Adipose tissue (tissue), 3 donors: ENCODE data around the gene MED15. TPM values are rescaled to one million over a fixed set of nuclear protein-coding genes. Genes with fewer than 3 reads are reported as not detected.
"Not testable (repeated sequence)": the region's sequence is repeated elsewhere in the genome, so short reads cannot be mapped to it uniquely, and the experiment has no call there.

Experiments used
- H3K27ac ChIP-seq: one replicate; pipeline ENCODE4 v1.5.1; 2013; ENCODE audit warnings: low read depth, low read length
- WGBS, 3 donors: extraction: QIAGEN DNeasy Blood & Tissue Kit; methylation state at CpG; one replicate each; pipeline ENCODE4 v1.1.7; 2013; 5-methylcytosine and 5-hydroxymethylcytosine counted together
- polyA plus RNA-seq, 3 donors: library from polyadenylated mRNA; stranded (reverse); fragments of 200-250 nt; gene quantifications; one replicate each; pipeline ENCODE4 v1.2.3, GENCODE V29; 2013
- donor health status: healthy with polysubstance abuse.
- donor health status: Bipolar disorder and iron deficiency.
- donor health status: healthy.

MED15 gene
- polyA plus RNA-seq, 3 donors: 22.7 to 44.2 (median 42.4) TPM

- H3K27ac ChIP-seq: no peak overlapping the region
- WGBS, 3 donors: 96 to 97% (median 97%) methylated on average over 3 of the region's 3 CpGs
Measured at GRCh38 chr22:20542055-20542454, 34.6 kb downstream of the MED15 start.

GRCh38 chr22:20542736-20543135 is 35.3 kb downstream of the MED15 start:
- no peak overlapping the region for H3K27ac ChIP-seq

DNA sequence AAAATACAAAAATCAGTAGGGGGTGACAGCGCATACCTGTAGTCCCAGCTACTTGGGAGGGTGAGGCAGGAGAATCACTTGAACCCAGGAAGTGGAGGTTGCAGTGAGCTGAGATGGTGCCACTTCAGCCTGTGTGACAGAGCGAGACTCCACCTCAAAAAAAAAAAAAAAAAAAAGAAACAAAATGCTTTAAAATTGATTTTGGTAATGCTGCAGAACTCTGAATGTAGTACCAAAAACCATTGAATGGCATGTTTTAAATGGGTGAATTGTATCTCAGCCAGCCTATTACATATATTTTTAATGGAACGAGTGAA is 37.9 kb downstream of the MED15 start:
- WGBS, 3 donors: 95 to 98% (median 95%) methylated on average over 3 of the region's 3 CpGs
- not testable (repeated sequence) for H3K27ac ChIP-seq

GRCh38 chr22:20545681-20546521 is 38.5 kb downstream of the MED15 start:
- 75 to 84% (median 83%) methylated on average over 10 of the region's 10 CpGs for whole genome bisulfite sequencing, 3 donors
- H3K27ac ChIP-seq: no peak overlapping the region

- no peak overlapping the region for H3K27ac ChIP-seq
- 70 to 90% (median 82%) methylated on average over 4 of the region's 4 CpGs for WGBS, 3 donors
Measured at GRCh38 chr22:20546541-20546950, 39.1 kb downstream of the MED15 start.

DNA sequence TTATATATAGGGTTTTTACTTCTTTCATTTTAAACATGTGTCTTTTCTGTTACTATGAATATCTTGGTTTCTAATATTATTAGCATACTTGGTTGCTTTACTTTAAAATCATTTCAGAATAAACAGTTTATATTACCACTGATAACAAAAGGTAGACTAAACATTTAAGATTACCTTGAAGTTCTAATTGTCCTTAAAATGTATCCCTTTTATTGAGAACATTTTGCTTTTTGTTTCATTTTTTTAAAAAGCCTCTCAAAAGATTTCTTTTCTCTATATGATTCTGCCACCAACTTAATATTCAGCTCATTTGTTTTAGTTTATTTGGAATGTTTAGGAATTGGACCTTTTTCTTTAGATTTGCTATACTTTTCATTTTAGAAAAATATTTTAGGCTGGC is 39.6 kb downstream of the MED15 start:
- H3K27ac ChIP-seq: no peak overlapping the region

DNA sequence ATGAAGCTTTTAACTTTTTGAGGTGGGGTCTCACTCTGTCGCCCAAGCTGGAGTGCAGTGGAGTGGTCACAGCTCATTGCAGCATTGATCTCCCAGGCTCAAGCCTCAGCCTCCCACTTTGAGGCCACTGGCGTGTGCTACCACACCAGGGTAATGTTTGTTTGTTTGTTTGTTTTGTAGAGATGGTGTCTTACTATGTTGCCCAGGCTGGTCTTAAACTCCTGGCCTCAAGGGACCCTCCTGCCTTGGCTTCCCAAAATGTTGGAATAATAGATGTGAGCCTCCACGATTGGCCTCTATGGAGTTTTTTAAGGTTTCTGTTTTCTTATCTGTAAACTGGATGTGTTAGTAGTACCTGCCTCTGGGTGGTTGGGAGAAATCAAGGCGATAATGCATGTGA is 41.4 kb downstream of the MED15 start:
- 85 to 91% (median 88%) methylated on average over 4 of the region's 4 CpGs for WGBS, 3 donors
- H3K27ac ChIP-seq: no peak overlapping the region

DNA sequence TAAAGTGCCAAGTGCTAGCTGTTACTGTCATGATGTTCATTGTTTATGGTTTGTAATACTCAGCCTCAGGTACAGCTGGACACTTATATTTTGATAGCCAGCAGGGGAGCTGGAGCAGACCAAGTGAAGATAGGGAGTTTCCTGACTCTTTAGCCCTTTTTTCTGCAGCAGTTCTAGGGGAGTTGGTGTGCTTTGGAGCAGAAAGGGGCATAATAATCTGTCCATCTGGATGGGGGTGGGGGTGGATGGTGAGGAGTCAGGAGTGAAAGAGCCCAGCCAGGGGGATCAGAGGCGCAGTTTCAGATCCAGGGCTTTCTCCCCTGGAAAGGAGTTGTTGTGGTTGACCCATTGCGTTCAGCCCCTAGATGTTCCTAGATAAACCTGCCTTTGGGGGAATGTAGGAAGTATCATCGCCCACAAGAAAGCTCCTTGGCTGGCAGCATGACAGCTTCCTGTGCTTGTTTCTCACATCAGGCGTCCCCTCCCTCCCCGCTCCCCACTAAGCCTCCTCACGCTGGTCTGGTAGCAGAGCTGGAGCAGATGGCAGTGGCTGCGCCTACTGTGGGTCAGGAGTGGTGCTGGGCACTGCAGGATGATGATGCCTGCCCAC is 41.9 kb downstream of the MED15 start:
- 42 to 87% (median 57%) methylated on average over 7 of the region's 7 CpGs for WGBS, 3 donors
- H3K27ac ChIP-seq: no peak overlapping the region

DNA sequence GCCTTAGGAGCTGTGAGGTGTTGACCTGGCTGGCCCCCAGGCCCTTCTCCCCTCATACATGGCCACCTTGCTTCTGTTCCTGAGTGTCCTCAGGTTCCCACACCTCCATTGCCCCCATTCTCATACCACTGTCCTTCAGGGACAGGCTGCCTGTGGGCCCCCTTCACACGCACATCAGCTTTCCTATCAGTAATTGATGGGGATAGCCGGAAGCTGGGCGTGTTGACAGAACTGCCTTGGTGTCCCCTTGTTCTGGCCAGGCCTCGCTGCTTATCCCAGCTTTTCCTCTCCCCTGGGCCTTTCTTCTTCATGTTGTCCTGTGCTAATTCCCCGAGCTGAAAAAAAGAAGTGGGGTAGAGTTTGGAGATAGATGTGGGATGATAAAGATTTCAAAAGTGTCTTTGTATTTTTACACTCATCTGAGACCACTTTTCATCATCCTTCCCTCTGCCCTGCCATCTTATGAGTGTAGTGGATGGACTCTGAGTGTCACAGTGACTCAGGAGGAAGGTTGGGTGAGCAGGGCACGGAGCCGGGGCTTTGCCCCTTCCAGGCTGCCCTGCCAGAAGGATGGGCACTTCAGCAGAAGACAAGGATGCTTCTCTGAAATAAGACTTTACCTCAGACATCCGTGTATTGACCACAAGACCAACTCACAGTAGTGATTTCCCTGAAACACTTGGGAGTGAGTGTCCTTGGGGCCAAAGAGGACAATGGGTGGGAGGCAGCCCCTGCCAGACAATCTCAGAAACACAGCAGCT is 42.8 kb downstream of the MED15 start:
- 83 to 87% (median 83%) methylated on average over 8 of the region's 8 CpGs for WGBS, 3 donors
- H3K27ac ChIP-seq: peak overlapping the region; percentile 48

GRCh38 chr22:20550851-20551744 is 43.7 kb downstream of the MED15 start:
- H3K27ac ChIP-seq: peak overlapping the region; percentile 48
- WGBS, 3 donors: 49 to 77% (median 55%) methylated on average over 27 of the region's 27 CpGs

- WGBS, 3 donors: 27 to 60% (median 45%) methylated on average over 8 of the region's 8 CpGs
- peak overlapping the region; percentile 40 for H3K27ac ChIP-seq
Measured at GRCh38 chr22:20551805-20552442, 44.5 kb downstream of the MED15 start.

GRCh38 chr22:20552443-20553401 is 45.3 kb downstream of the MED15 start:
- no peak overlapping the region for H3K27ac ChIP-seq
- 32 to 57% (median 52%) methylated on average over 15 of the region's 15 CpGs for WGBS, 3 donors

DNA sequence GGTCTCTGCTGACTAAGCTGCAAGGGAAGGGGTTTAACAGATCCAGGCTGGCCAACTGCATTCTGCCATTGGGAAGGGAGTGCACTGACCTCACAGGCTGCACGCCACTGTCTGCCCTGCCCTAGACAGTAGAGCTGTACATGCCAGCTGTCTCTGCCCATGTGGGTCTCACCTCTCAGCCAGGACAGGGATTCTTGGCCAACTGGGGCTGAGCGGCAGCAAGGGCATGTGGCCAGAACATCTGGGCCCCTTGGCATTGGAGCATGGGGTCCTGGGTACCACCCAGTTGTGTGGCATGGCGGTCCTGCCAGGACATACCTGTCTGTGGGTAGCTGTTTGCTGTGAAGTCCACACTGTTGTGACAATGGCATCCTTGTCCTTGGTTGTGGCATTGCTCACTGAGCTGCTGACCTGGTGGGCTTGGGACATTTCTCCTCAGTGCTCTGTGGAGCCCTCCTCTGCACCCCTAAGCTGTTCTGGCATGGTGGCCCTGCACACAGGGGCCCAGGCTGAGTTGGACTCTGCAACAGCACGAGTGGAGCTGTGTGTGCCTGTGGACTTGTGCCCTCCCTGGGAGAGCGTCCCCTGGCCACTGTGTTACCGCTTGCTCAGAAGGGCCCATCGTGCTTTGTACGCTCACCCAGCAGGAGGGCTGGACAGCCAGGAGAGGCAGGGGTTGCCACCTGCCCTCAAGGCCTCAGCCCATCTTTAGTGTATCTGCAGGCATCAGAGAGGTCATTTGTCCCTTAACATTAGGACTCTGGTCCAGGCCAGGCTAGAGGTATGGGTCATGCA is 46.7 kb downstream of the MED15 start:
- 89 to 94% (median 93%) methylated on average over 8 of the region's 8 CpGs for WGBS, 3 donors
- no peak overlapping the region for H3K27ac ChIP-seq

GRCh38 chr22:20554824-20555223 is 47.4 kb downstream of the MED15 start:
- whole genome bisulfite sequencing, 3 donors: 95 to 98% (median 96%) methylated on average over 13 to 14 of the region's 14 CpGs
- no peak overlapping the region for H3K27ac ChIP-seq

- 98 to 100% (median 99%) methylated on average over 2 of the region's 2 CpGs for WGBS, 3 donors
Measured at GRCh38 chr22:20558534-20558933, 51.1 kb downstream of the MED15 start.

GRCh38 chr22:20559174-20559760 is 51.9 kb downstream of the MED15 start:
- 86 to 99% (median 87%) methylated on average over 4 of the region's 4 CpGs for WGBS, 3 donors

More at GRCh38 chr22:20558534-20558933, 51.1 kb downstream of the MED15 start:
- no peak overlapping the region for H3K27ac ChIP-seq

More at GRCh38 chr22:20559174-20559760, 51.9 kb downstream of the MED15 start:
- H3K27ac ChIP-seq: no peak overlapping the region
